Natural killer cell (primary cell): Measurements from ENCODE around the gene MAP3K1. TPM values are rescaled to one million over a fixed set of nuclear protein-coding genes. Genes with fewer than 3 reads are reported as not detected.

Experiments used
- ATAC-seq, 3 donors: fragments of 150-1000 bp in 2 of 3; fragments of 200-7000 bp in 1 of 3; cut with Tn5 transposase; 1 replicate in 1 of 3; 2 replicates in 2 of 3; pipeline ENCODE4 v1.10.0; 2021; ENCODE audit warnings: mild to moderate bottlenecking in 2 of 3, moderate library complexity in 2 of 3
- DNase-seq, 2 donors: peaks; one replicate each; pipeline versions ENCODE4 v3.0.0 to v3.0.0-alpha.2; 2013 to 2021; ENCODE audit warnings: mixed read lengths in 1 of 2
- H3K27ac ChIP-seq: one replicate; pipeline ENCODE4 v1.5.1; 2013; ENCODE audit warnings: mild to moderate bottlenecking, low read length
- H3K27me3 ChIP-seq: one replicate; pipeline ENCODE4 v1.6.1; 2013; ENCODE audit warnings: low read length; ENCODE audit not compliant: control insufficient read depth, insufficient read depth
- H3K36me3 ChIP-seq: one replicate; pipeline ENCODE4 v1.6.1; 2013; ENCODE audit warnings: low read length; ENCODE audit not compliant: control insufficient read depth, insufficient read depth
- H3K4me1 ChIP-seq: one replicate; pipeline ENCODE4 v1.6.1; 2013; ENCODE audit warnings: low read length; ENCODE audit not compliant: control insufficient read depth, insufficient read depth
- H3K4me3 ChIP-seq: one replicate; pipeline ENCODE4 v1.5.1; 2013; ENCODE audit warnings: low read length
- H3K9me3 ChIP-seq: one replicate; pipeline ENCODE4 v1.6.1; 2013; ENCODE audit warnings: low read length; ENCODE audit not compliant: control insufficient read depth, insufficient read depth
- H3K27ac Mint-ChIP-seq, 2 donors: one replicate each; pipeline ENCODE4 v1.8.0; 2022; ENCODE audit warnings: mild to moderate bottlenecking in 2 of 2, mixed read lengths in 2 of 2, moderate library complexity in 1 of 2
- H3K27me3 Mint-ChIP-seq, 2 donors: one replicate each; pipeline ENCODE4 v1.8.0; 2022; ENCODE audit warnings: low read depth in 2 of 2, mixed read lengths in 2 of 2
- H3K36me3 Mint-ChIP-seq: one replicate; pipeline ENCODE4 v1.8.0; 2022; ENCODE audit warnings: mixed read lengths
- H3K4me1 Mint-ChIP-seq, 2 donors: one replicate each; pipeline ENCODE4 v1.8.0; 2022; ENCODE audit warnings: mixed read lengths in 2 of 2
- H3K4me3 Mint-ChIP-seq: one replicate; pipeline ENCODE4 v1.8.0; 2022; ENCODE audit warnings: mild to moderate bottlenecking, moderate library complexity, mixed read lengths
- H3K9me3 Mint-ChIP-seq, 2 donors: one replicate each; pipeline ENCODE4 v1.8.0; 2022; ENCODE audit warnings: mixed read lengths in 2 of 2
- CTCF ChIP-seq: fragments of 200-600 bp; IDR thresholded peaks from one replicate; pipeline ENCODE4 v1.8.0; 2022; ENCODE audit warnings: antibody characterized with exemption
- WGBS: methylation state at CpG from one replicate; pipeline ENCODE4 v1.1.7; 2013; ENCODE audit warnings: missing lambda C conversion rate; ENCODE audit not compliant: insufficient coverage; 5-methylcytosine and 5-hydroxymethylcytosine counted together
- intact Hi-C: fragments of 100-400 bp; cut with micrococcal nuclease; formaldehyde crosslinking; loops from one replicate; pipeline ENCODE4 v1.14.2; 2022
- total RNA-seq, 4 donors: library from RNA; stranded (reverse); fragments of 120-200 nt in 1 of 4; gene quantifications; one replicate each; pipeline versions ENCODE4 v1.2.3 to v1.2.4, GENCODE V29; 2013 to 2022

Gene MAP3K1
- total RNA-seq, 3 donors from 2014 or later (not counting 1 experiment from before 2014, with no cell fraction given), result 27.8 to 35.7 (median 35.5) TPM

GRCh38 chr5:56829137-56829908, 14.0 kb downstream of the MAP3K1 start:
- Histone ChIP-seq H3K27ac (peak overlapping the region; percentile 43), H3K9me3 (no peaks in the 10 kb centered on the region), H3K36me3 (no peaks in the 10 kb centered on the region), H3K27me3 (no peaks in the 10 kb centered on the region), H3K4me3 (no peak overlapping the region), H3K4me1 (peaks cover 32% of the 10 kb centered on the region)
- Mint-ChIP-seq H3K9me3 (no peaks in the 10 kb centered on the region), H3K4me3 (peak overlapping the region; percentile 9), H3K4me1 (peaks cover 87 to 88% of the 10 kb centered on the region in 2 donors), H3K27me3 (no peaks in the 10 kb centered on the region), H3K27ac (peak overlapping the region in 1 of 2 donors; percentile 51), H3K36me3 (no peaks in the 10 kb centered on the region)
- DNase-seq (peak in 1 of 2 donors; percentile 76), ATAC-seq (peak; percentile 51 to 73 (median 58))
- no peak for TF ChIP-seq CTCF
- WGBS, result 57% methylated on average over 11 of the region's 11 CpGs
- intact Hi-C loops, result loop anchor here (1.0 kb wide), 1 partner anchor 9 kb away; no protein-coding TSS in a partner anchor

- no peaks in the 10 kb centered on the region for H3K27me3 ChIP-seq
- Mint-ChIP-seq H3K9me3 (no peaks in the 10 kb centered on the region), H3K4me1 (peaks cover 85 to 90% of the 10 kb centered on the region in 2 donors), H3K36me3 (no peaks in the 10 kb centered on the region), H3K4me3 (no peak overlapping the region), H3K27ac (peak overlapping the region; percentile 16 to 30), H3K27me3 (no peaks in the 10 kb centered on the region)
- 100% methylated on average over 1 of the region's 1 CpG for WGBS
- TF ChIP-seq CTCF, result no peak
- intact Hi-C loops, result no loop called here
- ATAC-seq, result no peak
- no peaks in the 10 kb centered on the region for H3K9me3 ChIP-seq
- no peaks in the 10 kb centered on the region for H3K36me3 ChIP-seq
- H3K4me3 ChIP-seq, result no peak overlapping the region
- no peak for DNase-seq
- H3K27ac ChIP-seq, result no peak overlapping the region
- H3K4me1 ChIP-seq, result peaks cover 27% of the 10 kb centered on the region
Measured at GRCh38 chr5:56831773-56832172, 16.4 kb downstream of the MAP3K1 start.

GRCh38 chr5:56833325-56833724, 18.0 kb downstream of the MAP3K1 start:
- Histone ChIP-seq H3K27me3 (no peaks in the 10 kb centered on the region), H3K4me3 (no peak overlapping the region), H3K36me3 (no peaks in the 10 kb centered on the region), H3K9me3 (no peaks in the 10 kb centered on the region), H3K4me1 (peaks cover 22% of the 10 kb centered on the region), H3K27ac (no peak overlapping the region)
- Mint-ChIP-seq H3K4me1 (peaks cover 89 to 94% of the 10 kb centered on the region in 2 donors), H3K36me3 (no peaks in the 10 kb centered on the region), H3K4me3 (no peak overlapping the region), H3K27me3 (no peaks in the 10 kb centered on the region), H3K9me3 (no peaks in the 10 kb centered on the region), H3K27ac (peak overlapping the region; percentile 17 to 72)
- WGBS, result 42% methylated on average over 2 of the region's 4 CpGs
- TF ChIP-seq CTCF, result no peak
- intact Hi-C loops, result no loop called here
- peak in 1 of 2 donors; percentile 38 for DNase-seq
- ATAC-seq, result no peak
